Tongue (tissue), 2 donors: Measurements from ENCODE around the gene ENPP4. TPM values are rescaled to one million over a fixed set of nuclear protein-coding genes. Genes with fewer than 3 reads are reported as not detected.
A peak's percentile ranks its signal among the peaks of the same experiment; 100 is the strongest.
"Not testable (repeated sequence)": the region's sequence is repeated elsewhere in the genome, so short reads cannot be mapped to it uniquely, and the experiment has no call there.

Experiments used
- DNase-seq: peaks from one replicate; pipeline ENCODE4 v3.0.0-alpha.2; 2015
- total RNA-seq: library from RNA; depleted of rRNA; stranded (reverse); fragments of >200 nt; gene quantifications from one replicate; pipeline ENCODE4 v1.2.3, GENCODE V29; 2014

Gene ENPP4, protein sequence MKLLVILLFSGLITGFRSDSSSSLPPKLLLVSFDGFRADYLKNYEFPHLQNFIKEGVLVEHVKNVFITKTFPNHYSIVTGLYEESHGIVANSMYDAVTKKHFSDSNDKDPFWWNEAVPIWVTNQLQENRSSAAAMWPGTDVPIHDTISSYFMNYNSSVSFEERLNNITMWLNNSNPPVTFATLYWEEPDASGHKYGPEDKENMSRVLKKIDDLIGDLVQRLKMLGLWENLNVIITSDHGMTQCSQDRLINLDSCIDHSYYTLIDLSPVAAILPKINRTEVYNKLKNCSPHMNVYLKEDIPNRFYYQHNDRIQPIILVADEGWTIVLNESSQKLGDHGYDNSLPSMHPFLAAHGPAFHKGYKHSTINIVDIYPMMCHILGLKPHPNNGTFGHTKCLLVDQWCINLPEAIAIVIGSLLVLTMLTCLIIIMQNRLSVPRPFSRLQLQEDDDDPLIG
- 44.0 TPM for total RNA-seq

DNA sequence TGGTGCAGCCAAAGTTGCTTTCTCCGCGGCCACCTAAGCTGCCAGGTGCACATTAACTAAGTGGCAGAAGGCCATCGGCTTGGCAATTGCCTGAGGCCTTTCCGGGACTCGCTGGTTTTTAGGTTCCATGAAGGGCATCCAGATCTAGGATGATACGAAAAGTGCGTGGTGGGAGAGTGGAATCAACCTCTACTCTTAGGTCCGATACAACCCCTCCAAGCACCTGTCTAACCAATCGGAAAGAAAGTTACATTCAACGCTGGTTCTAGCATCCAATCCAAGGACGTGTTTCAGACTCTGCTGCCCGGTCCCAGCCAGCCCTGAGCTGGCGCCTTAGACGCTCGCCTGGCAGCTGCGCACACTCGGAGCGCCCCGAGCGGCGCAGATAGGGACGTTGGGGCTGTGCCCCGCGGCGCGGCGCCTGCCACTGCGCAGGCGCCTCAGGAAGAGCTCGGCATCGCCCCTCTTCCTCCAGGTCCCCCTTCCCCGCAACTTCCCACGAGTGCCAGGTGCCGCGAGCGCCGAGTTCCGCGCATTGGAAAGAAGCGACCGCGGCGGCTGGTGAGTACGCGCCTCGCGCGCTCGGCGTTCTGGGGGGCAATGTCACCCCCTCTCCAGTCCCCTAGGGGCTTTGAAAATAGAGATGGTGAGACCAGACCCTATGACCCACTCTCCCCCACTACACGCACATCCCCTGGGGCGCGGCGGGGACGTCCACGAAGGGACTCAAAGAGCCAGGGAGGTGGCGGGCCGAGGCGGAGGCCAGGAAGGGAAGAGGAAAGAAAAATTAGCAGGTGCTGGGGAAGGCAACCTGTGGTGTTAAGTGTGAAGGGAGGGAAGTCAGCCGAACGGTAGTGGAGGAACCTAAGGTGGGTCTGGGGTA, at the start of gene ENPP4:
TSS of gene ENPP4 (plus strand) at position 361 of the 883 bp plus-strand sequence. CDS start 9,595 bp downstream, outside the sequence.
- DNase-seq: peak; percentile 96

DNA sequence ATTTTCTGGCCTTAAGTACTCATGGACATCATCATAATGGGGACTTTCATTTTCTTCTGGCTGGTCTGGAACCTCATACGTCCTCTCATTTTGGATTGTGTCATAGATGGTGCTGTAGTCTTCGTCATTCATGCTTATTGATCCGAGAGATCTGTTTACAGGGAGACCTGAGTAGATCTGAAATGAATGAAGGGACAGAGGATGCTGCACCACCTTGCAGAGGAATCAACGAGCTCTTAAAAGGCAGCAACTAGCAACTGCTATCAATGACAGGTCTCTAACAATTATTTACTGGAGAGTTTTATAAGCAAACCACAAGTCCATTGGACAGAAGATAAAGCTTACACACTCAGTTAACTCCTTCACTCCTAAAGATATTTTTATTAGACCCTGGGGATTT, 49.7 kb upstream of the ENPP4 start:
- no peak for DNase-seq

DNA sequence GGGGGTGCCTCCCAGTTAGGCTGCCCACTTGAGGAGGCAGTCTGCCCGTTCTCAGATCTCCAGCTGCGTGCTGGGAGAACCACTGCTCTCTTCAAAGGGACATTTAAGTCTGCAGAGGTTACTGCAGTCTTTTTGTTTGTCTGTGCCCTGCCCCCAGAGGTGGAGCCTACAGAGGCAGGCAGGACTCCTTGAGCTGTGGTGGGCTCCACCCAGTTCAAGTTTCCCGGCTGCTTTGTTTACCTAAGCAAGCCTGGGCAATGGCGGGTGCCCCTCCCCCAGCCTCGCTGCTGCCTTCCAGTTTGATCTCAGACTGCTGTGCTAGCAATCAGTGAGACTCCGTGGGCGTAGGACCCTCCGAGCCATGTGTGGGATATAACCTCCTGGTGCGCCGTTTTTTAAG, 44.1 kb upstream of the ENPP4 start:
- DNase-seq: not testable (repeated sequence)

DNA sequence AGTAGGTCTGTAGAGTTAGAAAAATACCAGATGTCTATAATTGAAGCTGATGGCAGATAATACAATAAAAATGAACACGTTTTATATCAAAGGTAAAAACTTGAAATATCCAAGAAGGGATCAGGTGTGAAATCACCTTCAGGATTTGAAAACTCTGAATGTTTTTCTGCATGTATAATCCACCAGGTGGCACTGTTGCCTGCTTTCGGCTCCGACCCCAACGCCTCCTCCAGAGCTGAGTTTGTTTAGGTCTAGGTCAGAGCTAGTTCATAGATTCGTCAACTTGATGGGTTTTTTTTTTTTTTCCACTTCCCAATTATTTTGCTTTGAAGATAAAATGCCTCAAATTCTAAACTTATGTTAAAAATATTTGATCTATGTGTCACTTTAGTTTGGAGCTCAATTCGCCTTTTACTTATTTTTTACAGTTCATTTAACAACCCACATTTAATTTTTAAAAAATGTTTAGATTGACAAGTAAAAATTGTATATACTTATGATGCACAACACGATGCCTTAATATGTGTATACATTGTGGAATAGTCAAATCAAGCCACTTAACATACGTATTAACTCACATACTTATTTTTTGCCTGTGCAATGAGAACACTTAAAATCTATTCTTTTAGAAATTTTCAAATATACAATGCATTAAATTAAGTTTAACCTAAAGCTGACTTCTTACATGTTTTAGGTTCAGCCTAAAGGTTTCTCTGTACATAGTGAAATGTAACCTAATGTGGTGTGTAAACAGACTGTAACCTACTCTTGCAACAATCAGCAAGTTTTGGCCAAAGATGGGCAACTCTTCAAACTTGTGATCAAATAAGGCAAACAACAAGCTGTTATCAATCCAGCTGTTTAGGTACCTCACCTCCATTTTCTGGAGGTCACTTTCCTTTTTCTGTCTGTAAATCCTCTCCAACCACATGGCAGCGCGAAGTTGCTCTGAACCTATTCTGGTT, 39.4 kb upstream of the ENPP4 start:
- DNase-seq: peak; percentile 78

DNA sequence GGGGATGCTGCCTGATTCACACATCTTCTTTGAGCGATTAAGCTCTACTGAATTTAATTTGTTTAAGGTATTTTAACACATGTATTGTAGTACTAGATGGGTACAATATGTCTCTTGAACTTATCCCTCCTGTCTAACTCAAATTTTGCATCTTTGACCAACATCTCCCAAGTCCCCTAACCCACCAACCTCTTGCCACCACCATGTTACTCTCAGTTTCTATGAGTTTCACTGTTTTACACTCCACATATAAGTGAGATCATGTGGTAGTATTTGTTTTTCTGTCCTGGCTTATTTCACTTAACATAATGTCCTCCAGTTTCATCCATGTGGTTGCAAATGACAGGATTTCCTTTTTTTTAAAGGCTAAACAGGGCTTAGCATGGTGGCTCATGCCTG, 38.7 kb upstream of the ENPP4 start:
- no peak for DNase-seq

DNA sequence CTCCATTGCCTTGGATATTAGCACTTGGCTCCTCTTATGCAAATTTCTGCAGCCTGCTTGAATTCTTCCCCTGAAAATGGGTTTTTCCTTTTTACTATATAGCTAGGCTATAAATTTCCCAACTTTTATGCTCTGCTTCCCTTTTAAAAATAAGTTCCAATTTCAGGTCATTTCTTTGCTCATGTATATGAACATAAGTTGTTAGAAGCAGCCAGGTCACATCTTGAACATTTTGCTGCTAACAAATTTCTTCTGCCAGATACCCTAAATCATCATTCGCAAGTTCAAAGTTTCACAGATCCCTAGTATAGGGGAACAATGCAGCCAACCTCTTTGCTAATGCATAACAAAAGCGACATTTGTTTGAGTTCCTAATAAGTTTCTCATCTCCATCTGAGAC, 34.5 kb upstream of the ENPP4 start:
- DNase-seq: no peak

DNA sequence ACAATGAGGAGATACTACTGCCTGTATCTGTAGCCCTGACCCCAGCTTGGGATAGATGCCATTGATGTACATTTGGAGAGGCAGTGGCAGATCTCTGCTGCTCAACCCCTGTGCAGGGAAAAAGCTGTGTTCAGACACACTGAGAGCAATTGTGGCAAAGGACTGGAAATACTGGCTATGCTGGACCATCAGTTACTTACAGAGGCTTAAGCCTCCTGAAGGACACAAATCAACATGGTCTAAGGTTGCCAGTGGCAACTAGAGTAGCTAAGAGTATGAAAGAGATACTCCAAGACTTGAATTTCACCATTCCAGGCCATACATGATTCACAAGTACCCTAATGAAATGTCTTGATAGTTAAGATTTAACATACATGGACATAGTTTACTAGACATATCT, 32.4 kb upstream of the ENPP4 start:
- no peak for DNase-seq

DNA sequence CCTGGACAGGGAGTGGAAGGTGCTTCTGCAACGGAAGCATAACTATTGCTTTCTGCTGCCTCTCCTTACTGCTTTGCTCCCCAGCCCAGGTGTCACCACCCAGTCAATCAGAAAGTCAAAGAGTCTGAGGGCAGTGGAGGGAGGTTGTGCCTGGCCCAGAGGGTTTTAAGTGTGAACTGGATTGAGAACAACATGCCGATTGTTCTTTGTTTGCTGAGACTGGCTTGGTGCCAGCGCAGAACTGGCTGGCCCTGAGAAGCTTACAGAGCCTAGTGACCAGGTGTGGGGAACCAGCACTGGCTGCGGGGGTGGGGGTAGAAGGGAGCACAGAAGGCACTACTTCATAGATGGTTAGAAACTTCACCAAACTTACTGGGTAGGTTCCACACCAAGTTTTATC, 31.1 kb upstream of the ENPP4 start:
- DNase-seq: peak; percentile 45

DNA sequence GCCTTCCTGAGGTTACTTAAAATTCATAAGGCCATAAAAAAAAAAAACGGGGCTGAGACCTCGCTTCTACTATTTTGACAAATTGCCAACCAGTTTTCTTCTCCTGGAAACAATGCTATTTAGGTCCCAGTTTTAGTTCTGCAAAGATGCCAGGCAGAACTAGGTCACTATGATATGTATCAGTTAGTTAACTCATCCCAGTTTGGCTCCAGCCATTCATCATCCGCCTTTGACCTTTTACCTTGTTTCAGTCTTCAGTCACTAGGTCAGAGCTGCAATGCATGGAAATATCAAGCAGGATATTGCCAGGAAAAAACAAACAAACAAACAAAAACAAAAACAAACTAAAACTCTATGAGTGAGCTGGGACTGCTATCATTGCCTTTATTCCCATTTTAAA, 29.8 kb upstream of the ENPP4 start:
- DNase-seq: no peak

DNA sequence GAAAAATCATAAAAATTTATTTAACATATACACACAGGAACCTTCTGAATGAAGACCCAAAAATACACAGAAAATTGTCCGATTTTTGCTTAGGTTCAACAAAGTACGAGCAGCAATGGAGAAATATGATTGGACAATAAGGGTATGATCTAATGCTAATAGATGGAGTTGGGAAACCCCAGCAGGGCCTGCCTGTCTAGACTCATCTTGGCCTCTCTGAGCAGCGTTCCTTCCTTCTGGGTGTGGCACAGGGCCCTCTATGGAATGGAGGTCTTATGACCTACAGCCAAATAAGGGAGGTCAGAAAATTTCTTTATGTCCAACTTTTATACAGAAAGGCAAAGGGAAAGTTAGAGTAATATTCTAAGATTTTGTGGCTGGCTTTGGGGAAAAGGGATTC, 27.7 kb upstream of the ENPP4 start:
- DNase-seq: no peak

DNA sequence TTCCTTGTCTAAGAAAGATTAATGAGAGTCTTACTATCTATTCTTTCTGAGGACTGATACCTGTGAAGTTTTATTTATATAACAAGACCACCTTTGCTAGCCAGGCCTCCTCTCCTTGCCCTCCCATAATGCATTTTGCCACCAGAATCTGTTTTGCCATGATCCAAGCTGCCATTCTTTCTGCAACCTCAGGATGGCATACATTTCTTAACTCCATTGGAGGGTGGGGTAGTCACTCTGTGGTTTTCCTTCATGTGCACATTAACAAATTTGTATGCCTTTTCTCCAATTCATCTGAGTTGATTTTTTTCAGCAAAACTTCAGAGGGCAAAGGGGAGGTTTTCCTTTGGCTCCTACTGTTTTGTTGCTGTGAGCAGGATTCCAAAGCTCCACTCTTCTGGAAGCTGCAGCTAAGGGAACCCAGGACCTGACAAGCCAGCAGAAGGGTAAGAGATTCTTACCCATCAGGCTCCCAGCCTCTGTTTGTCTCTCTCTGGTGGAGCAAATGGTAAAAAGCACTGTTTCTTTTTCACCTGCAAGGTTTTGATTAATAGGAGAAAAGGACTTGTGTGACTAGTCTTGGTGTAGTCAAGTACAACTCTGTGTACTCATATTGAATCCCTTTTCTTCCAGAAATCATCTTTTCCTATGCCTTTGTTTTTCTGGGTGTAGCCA, 26.2 kb upstream of the ENPP4 start:
- DNase-seq: no peak

DNA sequence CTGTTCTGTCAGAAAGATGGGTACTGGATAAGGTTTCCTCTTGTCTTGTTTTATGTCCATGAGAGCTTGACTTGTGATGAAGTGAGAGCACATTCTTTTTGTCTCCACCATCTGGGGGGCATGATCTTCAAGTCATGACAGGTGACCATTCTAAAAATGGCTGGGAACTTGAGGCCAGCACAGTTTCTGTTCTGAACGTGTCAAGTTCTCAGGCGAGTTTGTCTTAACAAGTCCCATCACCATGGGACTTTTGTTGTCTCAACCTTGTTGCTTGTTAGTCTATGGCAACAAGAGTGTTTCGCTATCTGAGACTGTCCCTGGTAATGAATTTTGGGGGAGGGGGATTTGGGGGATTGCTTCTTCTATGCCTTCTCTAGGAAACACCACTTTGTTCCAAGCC, 25.6 kb upstream of the ENPP4 start:
- peak; percentile 75 for DNase-seq

DNA sequence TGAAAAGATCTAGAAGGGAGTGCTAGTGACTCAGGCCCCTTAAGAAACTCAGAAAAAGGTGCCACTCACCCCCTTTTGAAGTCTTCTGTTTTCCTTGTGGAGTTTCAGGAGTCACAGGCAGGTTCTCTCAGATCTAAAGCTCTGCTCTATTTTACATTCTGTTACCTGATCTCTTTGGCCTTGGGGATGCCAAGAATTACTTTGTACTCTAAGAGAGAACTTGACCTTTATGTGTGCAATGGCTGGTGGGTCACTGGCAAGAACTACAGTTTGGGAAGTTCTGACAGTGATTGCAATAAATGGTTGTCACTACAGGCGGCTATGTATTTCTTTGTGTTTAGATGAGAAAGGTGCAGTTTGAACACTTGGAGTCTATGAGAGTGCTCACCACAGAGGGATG, 24.2 kb upstream of the ENPP4 start:
- DNase-seq: no peak

DNA sequence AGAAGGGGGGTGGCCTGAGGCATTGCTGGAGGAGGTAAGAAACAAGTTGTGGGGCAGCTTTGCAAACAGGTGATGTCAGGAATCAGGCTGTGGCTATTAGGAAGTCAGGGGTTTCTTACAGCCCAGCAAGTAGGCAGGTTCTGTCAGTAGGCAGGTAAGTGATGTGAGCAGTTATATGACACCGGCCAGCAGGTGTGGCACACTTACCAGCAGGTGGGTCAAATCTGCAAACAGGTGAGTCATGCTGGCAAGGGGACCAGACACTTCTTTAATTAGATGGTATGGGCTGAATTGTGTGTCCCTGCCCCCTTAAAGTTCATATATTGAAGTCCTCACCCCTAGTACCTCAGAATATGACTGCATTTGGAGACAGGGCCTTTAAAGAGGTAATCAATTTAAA, 16.4 kb upstream of the ENPP4 start:
- DNase-seq: no peak

DNA sequence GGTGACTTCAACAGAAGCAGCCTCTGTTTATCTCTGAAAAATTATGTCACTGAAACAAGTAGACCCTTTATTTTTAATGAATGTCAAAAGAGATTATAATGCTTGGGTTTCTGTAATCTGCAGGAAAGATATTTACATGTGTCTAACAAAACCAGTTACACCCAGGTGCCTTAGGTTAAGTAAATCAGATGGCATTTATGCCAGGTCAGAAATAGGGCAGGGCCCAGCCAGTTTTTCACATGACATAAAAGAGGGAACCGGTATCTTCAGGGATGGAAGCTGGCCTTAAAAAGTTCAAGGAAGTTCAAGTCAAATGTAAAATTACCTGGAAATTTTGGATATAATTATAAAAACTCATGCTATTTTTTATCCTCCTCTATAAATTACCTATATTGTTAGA, 14.2 kb upstream of the ENPP4 start:
- DNase-seq: no peak

DNA sequence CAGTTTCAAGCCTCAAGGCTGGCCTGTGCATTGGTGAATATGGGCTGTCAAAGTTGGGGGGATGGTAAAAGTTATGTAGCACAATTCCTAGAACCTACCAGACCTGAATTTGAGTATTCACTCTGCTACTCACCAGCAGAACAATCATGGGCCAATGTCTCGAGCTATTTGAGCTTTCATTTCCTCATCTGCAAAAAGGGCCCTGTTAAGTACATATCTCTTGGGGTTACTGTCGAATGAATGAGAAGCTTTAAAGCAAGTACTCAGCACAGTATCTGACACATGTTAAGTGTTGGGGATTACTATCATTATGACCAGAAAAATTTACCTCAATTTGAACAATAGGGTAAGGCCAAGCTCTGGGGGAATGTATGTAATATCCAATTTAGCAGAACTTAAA, 13.5 kb upstream of the ENPP4 start:
- DNase-seq: no peak

DNA sequence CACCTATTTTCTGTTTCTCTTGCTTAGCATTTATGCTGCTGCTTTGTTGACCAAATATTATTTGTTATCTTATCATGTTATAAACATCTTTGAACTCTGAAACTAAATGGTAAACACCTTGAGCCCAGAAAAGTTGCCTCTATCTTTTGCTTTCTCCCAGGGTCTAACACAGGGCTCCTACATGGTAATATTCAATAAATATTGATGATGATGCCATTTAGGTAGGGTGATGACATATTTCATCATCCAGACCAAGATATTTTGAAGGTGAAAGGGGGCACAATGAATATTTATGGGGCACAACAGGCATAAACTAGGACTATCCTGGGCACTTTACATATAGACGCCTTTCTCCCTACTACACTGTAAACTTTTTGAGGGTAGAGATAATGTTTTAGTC, 11.6 kb upstream of the ENPP4 start:
- DNase-seq: no peak

DNA sequence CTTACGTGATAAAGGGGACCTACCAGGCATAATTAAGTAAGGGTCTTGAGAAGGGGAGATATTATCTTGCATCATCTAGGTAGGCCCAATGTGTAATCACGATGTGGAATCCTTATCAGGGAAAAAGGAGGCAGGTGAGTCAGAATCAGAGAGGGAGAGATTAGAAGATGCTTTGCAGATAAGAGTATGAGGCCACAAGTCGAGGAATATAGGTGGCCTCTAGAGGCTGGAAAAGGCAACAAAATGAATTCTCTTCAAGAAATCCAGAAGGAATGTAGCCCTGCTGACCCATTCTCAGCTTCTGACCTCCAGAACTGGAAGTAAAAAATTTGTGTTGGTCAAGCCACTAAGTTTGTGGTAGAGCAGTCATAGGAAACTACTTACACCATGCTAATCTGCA, 11.0 kb upstream of the ENPP4 start:
- no peak for DNase-seq

DNA sequence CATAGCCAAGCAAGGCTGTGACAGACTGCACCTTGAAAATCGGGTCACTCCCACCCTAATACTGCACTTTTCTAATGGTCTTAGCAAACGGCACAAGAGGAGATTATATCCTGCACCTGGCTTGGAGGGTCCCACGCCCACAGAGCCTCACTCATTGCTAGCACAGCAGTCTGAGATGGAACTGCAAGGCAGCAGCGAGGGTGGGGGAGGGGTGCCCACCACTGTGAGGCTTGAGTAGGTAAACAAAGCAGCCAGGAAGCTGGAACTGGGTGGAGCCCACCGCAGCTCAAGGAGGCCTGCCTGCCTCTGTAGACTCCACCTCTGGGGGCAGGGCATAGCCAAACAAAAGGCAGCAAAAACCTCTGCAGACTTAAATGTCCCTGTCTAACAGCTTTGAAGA, 10.1 kb upstream of the ENPP4 start:
- not testable (repeated sequence) for DNase-seq

DNA sequence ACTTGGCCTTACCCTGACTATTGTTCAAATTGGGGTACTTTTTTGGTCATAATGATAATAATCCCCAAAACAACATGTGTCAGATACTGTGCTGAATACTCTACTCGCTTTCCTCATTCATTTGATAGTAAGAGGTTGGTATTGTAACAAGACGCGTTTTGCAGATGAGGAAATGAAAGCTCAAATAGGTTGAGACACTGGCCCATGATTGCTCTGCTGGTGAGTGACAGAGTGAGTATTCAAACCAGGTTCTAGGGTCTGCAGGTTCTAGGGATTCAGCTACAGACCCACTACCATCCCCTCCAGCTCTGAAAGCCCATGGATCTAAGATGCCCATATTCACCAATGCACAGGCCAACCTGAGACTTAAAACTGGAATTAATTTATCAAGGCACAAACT, 1.3 kb upstream of the ENPP4 start:
- no peak for DNase-seq

DNA sequence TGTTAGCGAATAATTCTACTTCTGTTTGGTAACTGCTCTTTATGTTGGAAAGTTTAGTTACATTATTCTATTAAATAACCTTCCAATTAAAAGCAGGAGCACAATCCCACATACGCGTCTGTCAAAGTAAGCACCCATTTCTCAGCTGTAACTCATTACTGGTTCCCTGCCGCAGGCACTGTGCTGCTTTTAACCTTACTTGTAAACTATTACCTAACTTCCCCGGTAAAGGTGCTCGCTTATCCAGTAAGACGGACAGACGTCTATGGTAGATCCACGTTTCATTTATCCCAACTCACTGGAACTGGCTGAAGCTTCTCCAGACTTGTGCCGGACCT, 529 bp upstream of the ENPP4 start:
- no peak for DNase-seq

DNA sequence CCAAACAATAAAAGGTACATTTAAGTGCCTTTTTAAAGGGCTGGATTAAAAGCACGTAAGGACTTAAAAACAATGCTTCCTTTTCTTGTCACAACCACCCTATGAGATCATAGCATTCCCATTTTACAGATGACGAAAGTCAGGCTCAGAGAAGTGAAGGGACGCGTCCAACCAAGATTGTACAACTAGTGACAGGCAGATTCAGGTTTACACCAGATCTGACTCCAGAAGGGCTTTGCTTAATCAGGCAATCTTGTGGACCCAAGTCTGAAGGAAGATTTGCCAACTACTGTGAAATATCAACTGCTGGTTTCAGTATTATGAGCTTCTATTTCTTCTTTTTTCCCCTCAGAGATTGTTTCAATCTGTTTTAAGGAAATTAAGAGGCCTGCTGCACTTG, 877 bp downstream of the ENPP4 start:
- DNase-seq: no peak
